Measurements from ENCODE around the gene RUNX2. TPM values are rescaled to one million over a fixed set of nuclear protein-coding genes. Genes with fewer than 3 reads are reported as not detected.

The RUNX2 gene
- total and polyA plus RNA-seq, 8 donors: 2.5 to 5.9 (median 3.0) TPM

DNA sequence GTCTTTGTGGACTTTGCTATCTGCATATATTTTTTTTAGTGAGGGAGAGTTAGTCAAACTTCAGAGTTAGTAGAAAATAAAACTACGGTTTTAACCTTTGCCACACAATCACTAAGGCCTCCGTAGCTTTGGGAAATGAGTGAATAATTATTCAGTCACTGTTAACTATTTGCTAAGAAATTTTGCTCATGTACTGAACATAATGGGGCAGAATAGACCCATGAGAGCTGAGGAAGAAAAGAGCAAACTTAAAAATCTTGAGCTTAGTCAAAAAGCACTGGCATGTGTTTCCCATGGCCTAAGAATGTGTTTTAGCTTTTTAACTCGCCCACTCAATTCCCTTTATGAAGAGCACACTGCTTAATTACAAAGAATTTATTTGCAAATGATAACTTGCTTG lies 110.0 kb downstream of the RUNX2 start:
- Histone ChIP-seq H3K36me3 (no peaks in the 10 kb centered on the region), H3K4me1 (peaks cover 13 to 52% of the 10 kb centered on the region in 2 donors), H3K4me3 (no peak overlapping the region), H3K9me3 (no peaks in the 10 kb centered on the region), H3K27me3 (no peaks in the 10 kb centered on the region), H3K27ac (peak overlapping the region in 1 of 2 donors; percentile 59)
- intact Hi-C loops (cut with DNase I): no loop called here
- ATAC-seq (no peak), DNase-seq (no peak)
- TF ChIP-seq, protein P1, sequence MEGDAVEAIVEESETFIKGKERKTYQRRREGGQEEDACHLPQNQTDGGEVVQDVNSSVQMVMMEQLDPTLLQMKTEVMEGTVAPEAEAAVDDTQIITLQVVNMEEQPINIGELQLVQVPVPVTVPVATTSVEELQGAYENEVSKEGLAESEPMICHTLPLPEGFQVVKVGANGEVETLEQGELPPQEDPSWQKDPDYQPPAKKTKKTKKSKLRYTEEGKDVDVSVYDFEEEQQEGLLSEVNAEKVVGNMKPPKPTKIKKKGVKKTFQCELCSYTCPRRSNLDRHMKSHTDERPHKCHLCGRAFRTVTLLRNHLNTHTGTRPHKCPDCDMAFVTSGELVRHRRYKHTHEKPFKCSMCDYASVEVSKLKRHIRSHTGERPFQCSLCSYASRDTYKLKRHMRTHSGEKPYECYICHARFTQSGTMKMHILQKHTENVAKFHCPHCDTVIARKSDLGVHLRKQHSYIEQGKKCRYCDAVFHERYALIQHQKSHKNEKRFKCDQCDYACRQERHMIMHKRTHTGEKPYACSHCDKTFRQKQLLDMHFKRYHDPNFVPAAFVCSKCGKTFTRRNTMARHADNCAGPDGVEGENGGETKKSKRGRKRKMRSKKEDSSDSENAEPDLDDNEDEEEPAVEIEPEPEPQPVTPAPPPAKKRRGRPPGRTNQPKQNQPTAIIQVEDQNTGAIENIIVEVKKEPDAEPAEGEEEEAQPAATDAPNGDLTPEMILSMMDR (IDR thresholded peaks at IDR 0.05): no peak

DNA sequence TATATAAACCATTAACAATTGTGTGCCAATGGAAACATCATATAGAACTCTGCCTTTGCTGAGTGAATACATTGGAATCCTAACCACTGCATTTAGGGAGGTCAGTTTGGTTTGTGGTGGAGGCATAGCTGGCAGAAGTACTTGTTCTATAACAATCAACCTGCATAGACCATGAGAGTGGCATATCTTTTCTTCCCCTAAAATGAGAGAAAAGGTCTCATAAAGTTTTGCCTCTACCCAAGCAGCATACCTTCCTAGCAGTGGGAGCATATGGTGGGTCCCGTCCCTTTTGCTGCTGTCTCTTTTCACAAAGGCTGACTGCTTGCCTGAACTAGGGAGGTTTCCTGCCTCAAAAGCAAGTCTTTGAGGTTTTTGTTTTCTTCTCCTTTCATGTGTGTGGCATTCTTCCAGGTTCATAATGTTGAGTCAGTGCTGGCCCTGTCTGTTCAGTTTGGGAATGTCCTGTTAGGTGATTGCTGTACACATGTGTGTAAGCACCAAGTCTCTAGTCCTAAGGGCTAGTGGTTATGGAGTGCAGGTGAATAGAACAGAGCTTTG lies 110.8 kb downstream of the RUNX2 start:
- Histone ChIP-seq H3K36me3 (no peaks in the 10 kb centered on the region), H3K9me3 (no peaks in the 10 kb centered on the region), H3K4me1 (peaks cover 13 to 45% of the 10 kb centered on the region in 2 donors), H3K4me3 (no peak overlapping the region), H3K27ac (no peak overlapping the region), H3K27me3 (no peaks in the 10 kb centered on the region)
- DNase-seq (no peak), ATAC-seq (no peak)
- intact Hi-C loops (cut with DNase I): no loop called here
- TF ChIP-seq, protein P1 (IDR thresholded peaks at IDR 0.05): no peak

DNA sequence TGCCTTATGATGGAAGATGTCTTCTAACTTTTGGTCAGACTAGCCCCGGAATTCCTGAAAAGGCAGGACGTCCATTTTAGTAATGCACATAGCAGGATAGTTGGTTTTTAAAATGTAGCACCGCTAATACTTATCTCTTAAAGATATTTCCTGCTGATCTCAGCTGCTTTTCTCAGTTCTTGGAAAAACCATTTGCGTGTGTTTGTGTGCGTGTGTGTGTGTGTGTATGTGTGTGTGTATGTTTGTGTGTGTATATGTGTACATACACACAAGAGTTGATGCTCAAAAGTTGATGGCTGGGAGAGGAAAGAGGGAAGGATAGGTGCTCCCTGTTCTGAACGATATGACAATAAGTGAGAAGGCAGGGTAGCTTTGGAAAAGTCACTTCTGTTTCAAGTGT lies 111.3 kb downstream of the RUNX2 start:
- Histone ChIP-seq H3K27me3 (no peaks in the 10 kb centered on the region), H3K9me3 (no peaks in the 10 kb centered on the region), H3K36me3 (no peaks in the 10 kb centered on the region), H3K27ac (no peak overlapping the region), H3K4me1 (peaks cover 13 to 45% of the 10 kb centered on the region in 2 donors), H3K4me3 (no peak overlapping the region)
- DNase-seq: no peak
- intact Hi-C loops (cut with DNase I): no loop called here
- TF ChIP-seq, protein P1 (IDR thresholded peaks at IDR 0.05): no peak
- ATAC-seq: no peak

DNA sequence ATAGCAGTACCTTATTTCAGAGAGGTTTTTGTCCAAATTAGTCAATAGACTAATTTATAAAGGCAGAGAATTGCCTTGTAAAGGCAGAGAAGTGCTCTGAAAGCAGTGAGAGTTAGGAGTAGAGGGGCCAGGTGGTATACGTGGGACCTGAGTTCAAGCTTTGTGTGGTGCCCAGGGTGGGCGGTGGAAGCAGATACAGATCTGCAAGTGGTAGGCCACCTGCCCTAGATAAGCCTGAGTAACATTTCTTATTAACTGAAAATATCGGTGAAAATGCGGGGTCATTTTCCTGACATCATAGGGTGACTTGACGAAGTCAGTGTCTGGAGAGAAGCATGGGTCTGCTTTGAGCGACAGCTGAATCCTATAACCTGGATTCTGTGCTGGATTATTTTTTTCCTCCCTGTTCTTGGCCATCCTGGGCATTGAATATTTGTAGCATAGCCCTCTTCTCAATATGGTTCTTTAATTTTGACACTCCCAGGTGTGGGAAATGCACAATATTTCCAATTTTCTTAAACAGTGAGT lies 111.8 kb downstream of the RUNX2 start:
- Histone ChIP-seq H3K27ac (no peak overlapping the region), H3K4me3 (no peak overlapping the region), H3K36me3 (no peaks in the 10 kb centered on the region), H3K4me1 (peaks cover 13 to 47% of the 10 kb centered on the region in 2 donors), H3K27me3 (no peaks in the 10 kb centered on the region), H3K9me3 (no peaks in the 10 kb centered on the region)
- ATAC-seq (no peak), DNase-seq (no peak)
- TF ChIP-seq, protein P1 (IDR thresholded peaks at IDR 0.05): no peak
- intact Hi-C loops (cut with DNase I): no loop called here

DNA sequence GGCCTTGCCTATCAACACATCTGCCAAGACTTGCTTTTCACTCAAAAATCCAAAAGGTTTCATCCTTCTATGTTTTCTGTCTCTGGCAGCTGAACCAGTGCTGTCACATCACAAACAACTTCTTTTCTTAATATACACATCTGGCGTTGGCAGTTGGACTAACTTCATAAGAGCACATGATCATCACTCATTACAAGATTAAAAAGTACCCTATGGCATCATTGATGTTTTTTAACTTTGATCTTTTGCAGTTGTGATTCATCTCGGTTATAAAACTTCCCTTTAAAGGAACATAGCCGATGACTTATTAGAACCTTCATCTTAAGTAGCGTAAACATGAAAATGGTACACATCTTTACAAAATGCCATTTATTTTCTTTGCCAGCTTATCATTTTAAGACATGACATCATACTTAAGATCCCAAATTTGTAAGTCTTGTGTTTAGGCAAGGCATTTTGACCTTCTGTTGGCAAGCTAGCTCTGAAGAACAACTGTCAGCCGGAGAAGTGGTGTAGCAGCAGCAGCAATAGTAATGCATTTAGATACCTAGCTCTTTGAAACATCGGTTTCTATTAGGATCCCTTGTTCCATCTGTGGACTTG lies 113.8 kb downstream of the RUNX2 start:
- H3K27ac ChIP-seq: no peak overlapping the region
- TF ChIP-seq, protein P1 (IDR thresholded peaks at IDR 0.05): no peak
- H3K4me1 ChIP-seq: peaks cover 23 to 56% of the 10 kb centered on the region in 2 donors
- no peaks in the 10 kb centered on the region for H3K27me3 ChIP-seq
- no peaks in the 10 kb centered on the region for H3K36me3 ChIP-seq
- no peaks in the 10 kb centered on the region for H3K9me3 ChIP-seq
- intact Hi-C loops (cut with DNase I): no loop called here
- no peak overlapping the region for H3K4me3 ChIP-seq
- ATAC-seq (no peak), DNase-seq (no peak)
